ENCODE data around the gene SMYD1. TPM values are rescaled to one million over a fixed set of nuclear protein-coding genes. Genes with fewer than 3 reads are reported as not detected.
A peak's percentile ranks its signal among the peaks of the same experiment; 100 is the strongest.

The SMYD1 gene
- total RNA-seq, 1 experiment from 2014 or later: not detected

DNA sequence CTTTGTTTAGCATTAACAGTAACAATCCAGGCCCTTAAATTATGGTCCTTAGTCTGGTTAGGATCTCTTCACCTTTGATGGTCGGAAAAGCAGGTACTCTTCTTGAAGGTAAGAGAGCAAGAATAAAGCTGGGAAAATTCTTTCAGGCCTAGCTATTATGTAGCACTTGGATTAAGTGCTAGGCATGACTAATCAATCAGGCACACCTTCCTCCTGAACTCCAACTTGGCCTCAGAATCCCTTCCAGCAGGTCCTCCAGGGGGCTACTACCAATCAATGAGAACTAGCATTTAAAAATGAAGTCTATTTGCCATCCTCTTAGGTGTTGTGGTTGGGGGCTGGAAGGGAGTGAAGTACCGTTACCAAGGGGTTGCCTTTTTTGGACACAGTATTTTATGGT is 3.7 kb downstream of the SMYD1 start:
- intact Hi-C loops (cut with micrococcal nuclease; ENCODE audit: unreplicated experiment): no loop called here
- Histone ChIP-seq H3K9me2 (ENCODE audit: insufficient read depth) (no peaks in the 10 kb centered on the region), H3K36me3 (ENCODE audit: low read depth) (no peaks in the 10 kb centered on the region), H2AFZ (no peak overlapping the region), H3K4me3 (no peak overlapping the region), H3K4me1 (replicated peaks; ENCODE audit: insufficient read depth) (peaks cover 12% of the 10 kb centered on the region; the same call in 1 of the 2 replicates), H3K79me2 (ENCODE audit: low read depth) (no peaks in the 10 kb centered on the region), H3K27me3 (ENCODE audit: insufficient read depth, low read depth) (no peaks in the 10 kb centered on the region), H3K27ac (no peak overlapping the region), H3K9me3 (ENCODE audit: insufficient read depth, low read depth) (no peaks in the 10 kb centered on the region), H4K20me1 (ENCODE audit: insufficient read depth) (no peaks in the 10 kb centered on the region), H3F3A (ENCODE audit: insufficient read depth, low read depth) (peaks cover 7% of the 10 kb centered on the region; the same call in 1 of the 2 replicates), H3K4me2 (no peak overlapping the region)
- no TSS peak for BruUV-seq (replicated peaks)
- DNase-seq: no peak
- TF ChIP-seq CTCF (conservative IDR thresholded peaks at IDR 0.05) (no peak), EZH2 (IDR thresholded peaks at IDR 0.05; ENCODE audit: low read depth) (no peak)
- POLR2A ChIA-PET (ENCODE audit: unreplicated experiment): no interaction called here
- CTCF ChIA-PET: no interaction called here

DNA sequence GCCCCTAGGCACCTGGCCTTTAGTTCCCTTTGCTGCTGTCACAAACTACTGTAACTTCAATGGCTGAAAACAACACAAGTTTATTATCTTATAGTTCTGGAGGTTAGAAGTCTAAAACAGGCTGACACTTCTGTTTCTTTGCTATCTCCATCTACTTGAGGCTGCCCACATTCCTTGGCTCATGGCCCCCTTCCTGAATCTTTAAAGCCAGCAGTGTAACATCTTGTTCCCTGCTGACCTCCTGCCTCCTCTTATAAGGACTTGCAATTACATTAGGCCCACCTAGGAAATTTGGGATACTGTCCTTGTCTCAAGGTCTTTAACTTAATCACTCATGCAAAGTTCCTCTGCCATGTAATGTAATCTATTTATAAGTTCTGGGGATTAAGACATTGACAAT is 6.5 kb downstream of the SMYD1 start:
- CTCF ChIA-PET: no interaction called here

GRCh38 chr2:88074854-88075292 is 7.2 kb downstream of the SMYD1 start:
- Histone ChIP-seq H3F3A (ENCODE audit: insufficient read depth, low read depth) (peaks cover 7% of the 10 kb centered on the region; the same call in 1 of the 2 replicates), H3K79me2 (ENCODE audit: low read depth) (no peaks in the 10 kb centered on the region), H3K36me3 (ENCODE audit: low read depth) (no peaks in the 10 kb centered on the region), H4K20me1 (ENCODE audit: insufficient read depth) (no peaks in the 10 kb centered on the region), H3K9me3 (ENCODE audit: insufficient read depth, low read depth) (no peaks in the 10 kb centered on the region), H3K4me3 (no peak overlapping the region), H3K27me3 (ENCODE audit: insufficient read depth, low read depth) (no peaks in the 10 kb centered on the region), H3K27ac (no peak overlapping the region), H3K4me2 (peak overlapping the region; percentile 19; the same call in 1 of the 2 replicates), H2AFZ (no peak overlapping the region), H3K9me2 (ENCODE audit: insufficient read depth) (no peaks in the 10 kb centered on the region), H3K4me1 (replicated peaks; ENCODE audit: insufficient read depth) (peaks cover 12% of the 10 kb centered on the region; the same call in 1 of the 2 replicates)
- POLR2A ChIA-PET (ENCODE audit: unreplicated experiment): interaction anchor here (0.6 to 0.7 kb wide), 2 partner anchors 553 to 617 kb away, joined by 5 to 6 read pairs; partner anchors contain the start of gene RPIA
- TF ChIP-seq EZH2 (IDR thresholded peaks at IDR 0.05; ENCODE audit: low read depth) (no peak), CTCF (conservative IDR thresholded peaks at IDR 0.05) (no peak)
- CTCF ChIA-PET: no interaction called here
- no TSS peak for BruUV-seq (replicated peaks)
- intact Hi-C loops (cut with micrococcal nuclease; ENCODE audit: unreplicated experiment): no loop called here
- peak; percentile 17 to 88 for DNase-seq

More for the DNA sequence above, 6.5 kb downstream of the SMYD1 start:
- BruUV-seq (replicated peaks): no TSS peak
- Histone ChIP-seq H3K36me3 (ENCODE audit: low read depth) (no peaks in the 10 kb centered on the region), H3K9me3 (ENCODE audit: insufficient read depth, low read depth) (no peaks in the 10 kb centered on the region), H4K20me1 (ENCODE audit: insufficient read depth) (no peaks in the 10 kb centered on the region), H3K4me2 (no peak overlapping the region), H3K9me2 (ENCODE audit: insufficient read depth) (no peaks in the 10 kb centered on the region), H2AFZ (no peak overlapping the region), H3K4me1 (replicated peaks; ENCODE audit: insufficient read depth) (peaks cover 12% of the 10 kb centered on the region; the same call in 1 of the 2 replicates), H3K4me3 (no peak overlapping the region), H3F3A (ENCODE audit: insufficient read depth, low read depth) (peaks cover 7% of the 10 kb centered on the region; the same call in 1 of the 2 replicates), H3K27ac (no peak overlapping the region), H3K79me2 (ENCODE audit: low read depth) (no peaks in the 10 kb centered on the region), H3K27me3 (ENCODE audit: insufficient read depth, low read depth) (no peaks in the 10 kb centered on the region)
- DNase-seq: no peak
- no peak for TF ChIP-seq CTCF (conservative IDR thresholded peaks at IDR 0.05)
- no peak for TF ChIP-seq EZH2 (IDR thresholded peaks at IDR 0.05; ENCODE audit: low read depth)
- POLR2A ChIA-PET (ENCODE audit: unreplicated experiment): no interaction called here
- intact Hi-C loops (cut with micrococcal nuclease; ENCODE audit: unreplicated experiment): no loop called here
